PC-3 (cell line): ENCODE data around the gene TXNRD1. TPM values are rescaled to one million over a fixed set of nuclear protein-coding genes. Genes with fewer than 3 reads are reported as not detected.

Source experiments
- ATAC-seq: fragments of 200-7000 bp; cut with Tn5 transposase; 2 replicates; pipeline ENCODE4 v1.9.1; 2020; ENCODE audit warnings: mild to moderate bottlenecking, moderate library complexity
- BruUV-seq: library from RNA; stranded (reverse); fragments of 400-500 nt; replicated peaks from 2 replicates; lab custom pipeline; 2021; lab: Mats Ljungman, UMichigan
- CTCF ChIA-PET: fragments of 300-600 bp; sonication (Branson Sonifier 250); formaldehyde crosslinking; loops from one replicate; lab custom pipeline; 2022; ENCODE audit warnings: antibody characterized with exemption; lab: Charles Lee
- POLR2A ChIA-PET: fragments of 300-600 bp; sonication (Branson Sonifier 250); formaldehyde crosslinking; loops from one replicate; lab custom pipeline; 2022; ENCODE audit warnings: antibody characterized with exemption; ENCODE audit not compliant: unreplicated experiment; lab: Charles Lee
- DNase-seq: peaks from one replicate; pipeline ENCODE4 v3.0.0-alpha.2; 2015
- H2AFZ ChIP-seq: fragments of 300-600 bp; sonication (generic); 2 replicates; pipeline ENCODE4 v1.6.0; 2016; ENCODE audit warnings: antibody characterized with exemption, low read length
- H3F3A ChIP-seq: fragments of 300-600 bp; sonication (generic); one replicate; pipeline ENCODE4 v1.6.0; 2017; ENCODE audit warnings: antibody characterized with exemption, low read length, control low read depth, mild to moderate bottlenecking; ENCODE audit not compliant: unreplicated experiment
- H3K27ac ChIP-seq: fragments of 300-600 bp; sonication (generic); 2 replicates; pipeline ENCODE4 v1.5.1; 2016; ENCODE audit warnings: mild to moderate bottlenecking, low read length
- H3K27me3 ChIP-seq: fragments of 300-600 bp; sonication (generic); 2 replicates; pipeline ENCODE4 v1.6.1; 2016; ENCODE audit warnings: low read length, mixed read lengths
- H3K36me3 ChIP-seq: fragments of 300-600 bp; sonication (generic); 2 replicates; pipeline ENCODE4 v1.6.1; 2016; ENCODE audit warnings: low read depth, mixed run types, low read length, mixed read lengths
- H3K4me1 ChIP-seq: fragments of 300-600 bp; sonication (generic); 2 replicates; pipeline ENCODE4 v1.5.1; 2016; ENCODE audit warnings: low read length; ENCODE audit not compliant: insufficient read depth
- H3K4me2 ChIP-seq: fragments of 300-600 bp; sonication (generic); 2 replicates; pipeline ENCODE4 v1.6.0; 2016; ENCODE audit warnings: low read length
- H3K4me3 ChIP-seq: fragments of 300-600 bp; sonication (generic); 2 replicates; pipeline ENCODE4 v1.5.1; 2016; ENCODE audit warnings: mild to moderate bottlenecking, low read length, mixed read lengths
- H3K79me2 ChIP-seq: fragments of 300-600 bp; sonication (generic); 2 replicates; pipeline ENCODE4 v1.6.1; 2017; ENCODE audit warnings: low read length, mixed read lengths
- H3K9ac ChIP-seq: fragments of 300-600 bp; sonication (generic); 2 replicates; pipeline ENCODE4 v1.6.0; 2016; ENCODE audit warnings: mild to moderate bottlenecking, low read length
- H3K9me2 ChIP-seq: fragments of 300-600 bp; sonication (generic); replicated peaks from 2 replicates; pipeline ENCODE4 v1.6.1; 2016; ENCODE audit warnings: mixed run types, low read length, mixed read lengths
- H3K9me3 ChIP-seq: fragments of 300-600 bp; sonication (generic); 2 replicates; pipeline ENCODE4 v1.6.1; 2016; ENCODE audit warnings: low read length, mixed read lengths
- H4K20me1 ChIP-seq: fragments of 300-600 bp; sonication (generic); 2 replicates; pipeline ENCODE4 v1.6.1; 2016; ENCODE audit warnings: low read length, mixed read lengths
- EZH2 ChIP-seq: fragments of 300-600 bp; sonication (generic); IDR thresholded peaks from one replicate; pipeline ENCODE4 v1.6.1; 2017; ENCODE audit warnings: antibody characterized with exemption, mild to moderate bottlenecking, low read length; ENCODE audit not compliant: unreplicated experiment
- EZH2phosphoT487 ChIP-seq: fragments of 300-600 bp; sonication (generic); IDR thresholded peaks from 2 replicates; pipeline ENCODE4 v1.6.1; 2018; ENCODE audit warnings: mild to moderate bottlenecking, antibody characterized with exemption, low read length, borderline replicate concordance
- intact Hi-C: fragments of 100-400 bp; cut with micrococcal nuclease; formaldehyde crosslinking; loops from 2 replicates; pipeline ENCODE4 v1.9.0; 2023
- total RNA-seq: library from RNA; depleted of rRNA; stranded (reverse); fragments of >200 nt; gene quantifications from 2 replicates; pipeline ENCODE4 v1.2.3, GENCODE V29; 2014
- TF ChIP-seq, protein P1 (sequence below): fragments of 300-600 bp; sonication (generic); conservative IDR thresholded peaks from 2 replicates; pipeline ENCODE4 v1.5.1; 2017; ENCODE audit warnings: antibody characterized with exemption, low read depth, mild to moderate bottlenecking, low read length

Gene TXNRD1
- total RNA-seq, 1 experiment from 2014 or later: 419 TPM

DNA sequence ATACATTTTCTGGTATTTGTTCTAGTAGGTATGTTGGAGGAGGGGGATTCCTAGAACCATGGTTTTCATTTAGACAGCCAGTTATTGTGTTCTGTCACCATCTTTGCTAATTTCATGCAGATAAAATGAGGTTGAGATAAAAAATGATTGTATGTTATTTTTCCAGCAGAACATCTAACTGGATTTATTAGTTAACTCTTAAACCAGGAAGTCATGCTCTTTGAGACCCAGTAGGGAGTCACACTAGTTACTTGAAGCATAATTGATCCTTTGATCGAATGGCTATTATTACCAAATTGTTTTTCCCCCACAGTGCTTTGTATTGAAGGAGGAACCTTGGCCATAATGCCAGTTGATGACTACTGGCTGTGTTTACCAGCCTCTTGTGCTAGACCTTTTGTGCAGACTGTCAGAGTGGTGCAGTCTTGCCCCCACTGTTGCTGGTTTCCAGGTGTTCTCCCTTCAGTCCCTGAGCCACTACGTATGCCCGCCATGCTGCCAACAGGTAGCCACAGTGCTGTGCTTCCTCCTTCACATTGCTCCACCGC lies 93.9 kb downstream of the TXNRD1 start:
- Histone ChIP-seq H3K4me3 (no peak overlapping the region), H3K9me2 (no peaks in the 10 kb centered on the region), H3K27ac (no peak overlapping the region), H3K27me3 (no peaks in the 10 kb centered on the region), H2AFZ (no peak overlapping the region), H3K36me3 (peaks cover 82% of the 10 kb centered on the region), H3K4me2 (no peak overlapping the region), H3K9me3 (no peaks in the 10 kb centered on the region), H4K20me1 (peaks cover 83% of the 10 kb centered on the region), H3K4me1 (no peaks in the 10 kb centered on the region), H3K79me2 (peaks cover 97% of the 10 kb centered on the region), H3F3A (peaks cover 25% of the 10 kb centered on the region), H3K9ac (no peak overlapping the region)
- POLR2A ChIA-PET: interaction anchor here (0.6 kb wide), 1 partner anchor 91 kb away, joined by 9 read pairs; no protein-coding TSS in a partner anchor
- ATAC-seq (no peak), DNase-seq (no peak)
- intact Hi-C loops: loop anchor here (10.0 kb wide), 1 partner anchor 255 kb away; the partner anchor contains the start of gene GLT8D2
- TF ChIP-seq EZH2phosphoT487 (no peak), EZH2 (no peak)
- TF ChIP-seq, protein P1, sequence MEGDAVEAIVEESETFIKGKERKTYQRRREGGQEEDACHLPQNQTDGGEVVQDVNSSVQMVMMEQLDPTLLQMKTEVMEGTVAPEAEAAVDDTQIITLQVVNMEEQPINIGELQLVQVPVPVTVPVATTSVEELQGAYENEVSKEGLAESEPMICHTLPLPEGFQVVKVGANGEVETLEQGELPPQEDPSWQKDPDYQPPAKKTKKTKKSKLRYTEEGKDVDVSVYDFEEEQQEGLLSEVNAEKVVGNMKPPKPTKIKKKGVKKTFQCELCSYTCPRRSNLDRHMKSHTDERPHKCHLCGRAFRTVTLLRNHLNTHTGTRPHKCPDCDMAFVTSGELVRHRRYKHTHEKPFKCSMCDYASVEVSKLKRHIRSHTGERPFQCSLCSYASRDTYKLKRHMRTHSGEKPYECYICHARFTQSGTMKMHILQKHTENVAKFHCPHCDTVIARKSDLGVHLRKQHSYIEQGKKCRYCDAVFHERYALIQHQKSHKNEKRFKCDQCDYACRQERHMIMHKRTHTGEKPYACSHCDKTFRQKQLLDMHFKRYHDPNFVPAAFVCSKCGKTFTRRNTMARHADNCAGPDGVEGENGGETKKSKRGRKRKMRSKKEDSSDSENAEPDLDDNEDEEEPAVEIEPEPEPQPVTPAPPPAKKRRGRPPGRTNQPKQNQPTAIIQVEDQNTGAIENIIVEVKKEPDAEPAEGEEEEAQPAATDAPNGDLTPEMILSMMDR: no peak
- CTCF ChIA-PET: no interaction called here
- BruUV-seq: no TSS peak

DNA sequence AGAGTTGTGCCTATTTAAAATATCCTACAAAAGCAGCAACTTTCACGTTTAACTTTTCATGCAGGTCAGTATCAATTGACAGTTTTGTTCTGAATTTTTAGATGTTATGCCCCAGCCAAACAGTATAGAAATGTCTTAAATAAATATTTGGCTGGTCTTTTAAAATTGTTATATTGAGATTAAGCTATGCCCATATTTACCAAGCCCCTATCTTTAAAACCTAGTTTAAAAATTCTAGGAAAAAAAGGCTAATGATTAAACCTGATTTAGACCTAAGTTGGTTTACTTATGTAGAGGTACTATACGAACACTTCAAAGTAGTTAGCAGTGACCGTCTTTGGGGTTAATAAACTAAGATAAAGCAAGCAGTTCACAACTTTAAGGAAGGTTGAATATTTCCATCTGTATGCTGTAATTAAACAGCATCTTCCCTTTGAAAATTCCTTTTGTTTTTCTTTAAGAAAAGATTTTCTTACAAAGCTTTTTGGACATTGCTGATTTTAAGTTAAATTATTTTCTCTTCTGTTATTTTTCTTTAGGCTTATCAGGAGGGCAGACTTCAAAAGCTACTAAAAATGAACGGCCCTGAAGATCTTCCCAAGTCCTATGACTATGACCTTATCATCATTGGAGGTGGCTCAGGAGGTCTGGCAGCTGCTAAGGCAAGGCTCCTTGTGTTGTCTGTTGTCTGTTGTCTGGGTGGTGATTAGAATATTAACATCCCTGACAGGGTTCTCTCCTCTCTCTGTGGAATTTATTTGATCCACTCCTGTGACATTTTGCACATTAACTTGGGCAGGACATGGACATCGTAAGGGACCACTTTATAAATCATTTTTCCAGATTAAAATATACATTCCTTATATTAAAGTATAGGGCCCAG lies 95.4 kb downstream of the TXNRD1 start:
- no peak overlapping the region for H2AFZ ChIP-seq
- H3K4me1 ChIP-seq: no peaks in the 10 kb centered on the region
- H3K4me2 ChIP-seq: no peak overlapping the region
- H3K4me3 ChIP-seq: no peak overlapping the region
- no peak overlapping the region for H3K9ac ChIP-seq
- H3K27ac ChIP-seq: no peak overlapping the region
- no peak for ATAC-seq
- CTCF ChIA-PET: no interaction called here
- H3K27me3 ChIP-seq: no peaks in the 10 kb centered on the region
- H3K9me3 ChIP-seq: no peaks in the 10 kb centered on the region
- H3F3A ChIP-seq: peaks cover 21% of the 10 kb centered on the region
- TF ChIP-seq EZH2: no peak
- TF ChIP-seq, protein P1: no peak
- no peak for TF ChIP-seq EZH2phosphoT487
- peaks cover 94% of the 10 kb centered on the region for H3K79me2 ChIP-seq
- no peaks in the 10 kb centered on the region for H3K9me2 ChIP-seq
- DNase-seq: no peak
- peaks cover 80% of the 10 kb centered on the region for H4K20me1 ChIP-seq
- no TSS peak for BruUV-seq
- intact Hi-C loops: no loop called here
- POLR2A ChIA-PET: interaction anchor here (0.5 kb wide), 1 partner anchor 17 kb away, joined by 3 read pairs; no protein-coding TSS in a partner anchor
- H3K36me3 ChIP-seq: peaks cover 81% of the 10 kb centered on the region

DNA sequence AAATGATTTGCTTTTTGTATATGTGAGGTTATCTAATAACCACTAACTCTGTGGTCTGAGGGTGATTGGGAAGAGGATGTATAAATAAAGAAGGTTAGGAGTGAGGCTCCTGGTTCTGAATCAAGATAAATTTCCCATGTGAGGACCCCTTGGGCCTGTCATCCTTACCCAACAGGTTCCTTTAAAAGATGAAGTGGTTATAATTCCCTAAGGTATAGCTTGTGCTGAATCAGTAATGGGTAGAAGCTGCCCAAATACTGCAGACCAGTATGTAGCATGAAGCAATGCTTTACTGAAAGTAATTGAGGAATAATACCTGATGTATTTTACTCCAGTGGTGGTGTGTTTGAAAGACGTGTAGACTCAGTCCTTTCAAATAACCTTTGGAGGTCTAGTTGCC lies 96.6 kb downstream of the TXNRD1 start:
- no peaks in the 10 kb centered on the region for H3K27me3 ChIP-seq
- no peak overlapping the region for H3K4me2 ChIP-seq
- H3K27ac ChIP-seq: no peak overlapping the region
- intact Hi-C loops: no loop called here
- H3K4me3 ChIP-seq: no peak overlapping the region
- TF ChIP-seq EZH2 (no peak), EZH2phosphoT487 (no peak)
- TF ChIP-seq, protein P1: no peak
- ATAC-seq: no peak
- no peak overlapping the region for H3K9ac ChIP-seq
- no peaks in the 10 kb centered on the region for H3K9me2 ChIP-seq
- H4K20me1 ChIP-seq: peaks cover 76% of the 10 kb centered on the region
- no TSS peak for BruUV-seq
- peaks cover 22% of the 10 kb centered on the region for H3F3A ChIP-seq
- DNase-seq: no peak
- H3K36me3 ChIP-seq: peaks cover 78% of the 10 kb centered on the region
- no peaks in the 10 kb centered on the region for H3K4me1 ChIP-seq
- ChIA-PET CTCF (no interaction called here), POLR2A (no interaction called here)
- peaks cover 90% of the 10 kb centered on the region for H3K79me2 ChIP-seq
- H3K9me3 ChIP-seq: no peaks in the 10 kb centered on the region
- H2AFZ ChIP-seq: no peak overlapping the region
